IMR-90 (cell line): ENCODE results near the gene FBXL13. TPM values are rescaled to one million over a fixed set of nuclear protein-coding genes. Genes with fewer than 3 reads are reported as not detected.

Experiments
- ATAC-seq: fragments of 200-7000 bp; cut with Tn5 transposase; 2 replicates; pipeline ENCODE4 v1.9.1; 2020; ENCODE audit warnings: low read depth, mild to moderate bottlenecking, moderate library complexity
- BruUV-seq: library from RNA; stranded (reverse); fragments of 400-500 nt; replicated peaks from 2 replicates; lab custom pipeline; 2021; lab: Mats Ljungman, UMichigan
- CTCF ChIA-PET: fragments of 300-600 bp; formaldehyde crosslinking; extraction: SDS; loops from one replicate; lab custom pipeline; 2021; ENCODE audit warnings: antibody characterized with exemption; lab: Yijun Ruan, JAX
- POLR2A ChIA-PET: fragments of 300-600 bp; sonication (Branson Sonifier 250); formaldehyde crosslinking; loops from one replicate; lab custom pipeline; 2022; ENCODE audit warnings: antibody characterized with exemption; ENCODE audit not compliant: unreplicated experiment; lab: Charles Lee
- DNase-seq: peaks from one replicate; pipeline ENCODE4 v3.0.0; 2013
- H2AFZ ChIP-seq: replicated peaks from 2 replicates; pipeline ENCODE3; 2013; ENCODE audit warnings: low read length, mild to moderate bottlenecking; ENCODE audit not compliant: poor library complexity
- H2AK5ac ChIP-seq: 2 replicates; pipeline ENCODE4 v1.6.1; 2013; ENCODE audit warnings: low read depth, low read length, inconsistent platforms
- H2AK9ac ChIP-seq: replicated peaks from 2 replicates; pipeline ENCODE3; 2013; ENCODE audit warnings: mild to moderate bottlenecking, low read depth, low read length, moderate library complexity; ENCODE audit not compliant: poor library complexity
- H2BK120ac ChIP-seq: 2 replicates; pipeline ENCODE4 v1.6.1; 2013; ENCODE audit warnings: low read depth, low read length, inconsistent platforms
- H2BK15ac ChIP-seq: 3 replicates; pipeline ENCODE4 v1.6.1; 2013; ENCODE audit warnings: low read depth, low read length, inconsistent platforms
- H2BK20ac ChIP-seq: 2 replicates; pipeline ENCODE4 v1.6.1; 2013; ENCODE audit warnings: low read depth, mild to moderate bottlenecking, inconsistent platforms, low read length, moderate library complexity
- H2BK5ac ChIP-seq: 2 replicates; pipeline ENCODE4 v1.6.1; 2013; ENCODE audit warnings: mild to moderate bottlenecking, low read depth, low read length, inconsistent platforms; ENCODE audit not compliant: poor library complexity, severe bottlenecking
- H3K14ac ChIP-seq: replicated peaks from 2 replicates; pipeline ENCODE4 v1.6.1; 2013; ENCODE audit warnings: low read depth, low read length, inconsistent platforms
- H3K18ac ChIP-seq: 2 replicates; pipeline ENCODE4 v1.6.1; 2013; ENCODE audit warnings: low read depth, low read length, control low read depth
- H3K23ac ChIP-seq: 2 replicates; pipeline ENCODE4 v1.6.1; 2013; ENCODE audit warnings: low read depth, low read length, inconsistent platforms
- H3K27ac ChIP-seq: 2 replicates; pipeline ENCODE4 v1.5.1; 2013; ENCODE audit warnings: mild to moderate bottlenecking, control low read depth, low read length; ENCODE audit not compliant: insufficient read depth
- H3K27me3 ChIP-seq: 2 replicates; pipeline ENCODE4 v1.6.1; 2013; ENCODE audit warnings: low read length; ENCODE audit not compliant: control insufficient read depth, insufficient read depth
- H3K36me3 ChIP-seq: 2 replicates; pipeline ENCODE4 v1.6.1; 2013; ENCODE audit warnings: low read length, mixed read lengths; ENCODE audit not compliant: control insufficient read depth, insufficient read depth
- H3K4ac ChIP-seq: 2 replicates; pipeline ENCODE4 v1.6.1; 2013; ENCODE audit warnings: low read depth, low read length, inconsistent platforms
- H3K4me1 ChIP-seq: 2 replicates; pipeline ENCODE4 v1.6.1; 2013; ENCODE audit warnings: low read length, mixed read lengths; ENCODE audit not compliant: control insufficient read depth, insufficient read depth
- H3K4me2 ChIP-seq: 2 replicates; pipeline ENCODE4 v1.6.1; 2013; ENCODE audit warnings: low read depth, mild to moderate bottlenecking, control low read depth, low read length, moderate library complexity
- H3K4me3 ChIP-seq: 2 replicates; pipeline ENCODE4 v1.5.1; 2013; ENCODE audit warnings: low read depth, mild to moderate bottlenecking, control low read depth, low read length, moderate library complexity; ENCODE audit not compliant: insufficient read depth
- H3K56ac ChIP-seq: 2 replicates; pipeline ENCODE4 v1.6.1; 2013; ENCODE audit warnings: low read length, inconsistent platforms; ENCODE audit not compliant: insufficient read depth; ENCODE audit errors: extremely low read depth
- H3K79me1 ChIP-seq, 2 experiments: 2 replicates each; pipeline ENCODE4 v1.6.1; 2013; ENCODE audit warnings: low read length in 2 of 2, inconsistent platforms in 1 of 2, low read depth in 1 of 2
- H3K9ac ChIP-seq: 2 replicates; pipeline ENCODE4 v1.6.1; 2013; ENCODE audit warnings: low read depth, low read length, control low read depth
- H3K9me1 ChIP-seq: 2 replicates; pipeline ENCODE4 v1.6.1; 2013; ENCODE audit warnings: low read length, inconsistent platforms; ENCODE audit not compliant: insufficient read depth
- H3K9me3 ChIP-seq: 2 replicates; pipeline ENCODE4 v1.6.1; 2013; ENCODE audit warnings: low read length; ENCODE audit not compliant: control insufficient read depth, insufficient read depth
- H4K20me1 ChIP-seq: 2 replicates; pipeline ENCODE4 v1.6.1; 2013; ENCODE audit warnings: low read length, inconsistent platforms; ENCODE audit not compliant: insufficient read depth
- H4K5ac ChIP-seq: 2 replicates; pipeline ENCODE4 v1.6.1; 2013; ENCODE audit warnings: mild to moderate bottlenecking, low read depth, low read length, control low read depth
- H4K8ac ChIP-seq, 2 experiments: 2 replicates each; pipeline ENCODE4 v1.6.1; 2013; ENCODE audit warnings: low read depth in 2 of 2, low read length in 2 of 2, control low read depth in 1 of 2, inconsistent platforms in 1 of 2
- H4K91ac ChIP-seq: 2 replicates; pipeline ENCODE4 v1.6.1; 2013; ENCODE audit warnings: low read depth, low read length, inconsistent platforms; ENCODE audit not compliant: insufficient read depth
- BHLHE40 ChIP-seq: fragments of 150-350 bp; IDR thresholded peaks from 2 replicates; pipeline ENCODE4 v1.6.1; 2016; ENCODE audit warnings: mild to moderate bottlenecking, low read depth, low read length
- CHD1 ChIP-seq: IDR thresholded peaks from 2 replicates; pipeline ENCODE4 v1.6.1; 2012; ENCODE audit warnings: low read depth, low read length, improper control_type of control experiment
- MAFK ChIP-seq: IDR thresholded peaks from 2 replicates; pipeline ENCODE4 v1.6.1; 2012; ENCODE audit warnings: low read depth, low read length, improper control_type of control experiment
- MAZ ChIP-seq: IDR thresholded peaks from 2 replicates; pipeline ENCODE4 v1.6.1; 2012; ENCODE audit warnings: low read depth, mild to moderate bottlenecking, low read length, improper control_type of control experiment, moderate library complexity, borderline replicate concordance
- NFE2L2 ChIP-seq: fragments of 150-350 bp; IDR thresholded peaks from 2 replicates; pipeline ENCODE4 v1.6.1; 2016; ENCODE audit warnings: low read depth, mild to moderate bottlenecking, low read length
- POLR2A ChIP-seq: IDR thresholded peaks from 2 replicates; pipeline ENCODE4 v1.6.1; 2012; ENCODE audit warnings: mild to moderate bottlenecking, low read depth, low read length
- RCOR1 ChIP-seq: IDR thresholded peaks from 2 replicates; pipeline ENCODE4 v1.6.1; 2012; ENCODE audit warnings: mild to moderate bottlenecking, low read length, improper control_type of control experiment; ENCODE audit not compliant: insufficient replicate concordance
- WGBS, 2 experiments: methylation state at CpG; one replicate each; pipeline versions ENCODE4 v1.1.5 to v1.1.7; 2013; ENCODE audit warnings: missing lambda C conversion rate in 2 of 2; ENCODE audit not compliant: insufficient read length in 1 of 2; ENCODE audit errors: extremely low coverage in 2 of 2; 5-methylcytosine and 5-hydroxymethylcytosine counted together
- dilution Hi-C: fragments of 300-500 bp; cut with HindIII; formaldehyde crosslinking; loops from one replicate; pipeline ENCODE4 v1.14.3; 2018; ENCODE audit warnings: low sequenced_read_pairs; ENCODE audit not compliant: unreplicated experiment
- in situ Hi-C: fragments of 300-500 bp; cut with MboI; formaldehyde crosslinking; loops from 3 replicates; pipeline ENCODE4 v1.14.3; 2019; ENCODE audit warnings: low sequenced_read_pairs, inconsistent platforms, mixed read lengths
- intact Hi-C: fragments of 100-400 bp; cut with micrococcal nuclease; formaldehyde crosslinking; loops from 2 replicates; pipeline ENCODE4 v1.10.0; 2022
- polyA plus RNA-seq, 3 experiments: library from polyadenylated mRNA; depleted of rRNA; stranded (reverse); fragments of >200 nt; gene quantifications; 2 replicates each; pipeline ENCODE4 v1.2.3, GENCODE V29; 2012; ENCODE audit warnings: low replicate concordance in 1 of 3
- total RNA-seq: library from RNA; depleted of rRNA; stranded (reverse); fragments of >200 nt; gene quantifications from 2 replicates; pipeline ENCODE4 v1.2.3, GENCODE V29; 2012
- TF ChIP-seq, protein P1 (sequence below): fragments of 150-350 bp; IDR thresholded peaks from 2 replicates; pipeline ENCODE4 v1.6.1; 2017; ENCODE audit warnings: mild to moderate bottlenecking, antibody characterized with exemption, low read length, low read depth
- TF ChIP-seq, protein P2 (sequence below): conservative IDR thresholded peaks from 2 replicates; pipeline ENCODE4 v1.5.1; 2012; ENCODE audit warnings: mild to moderate bottlenecking, low read depth, low read length, improper control_type of control experiment

The FBXL13 gene
- total and polyA plus RNA-seq, 2 of the 4 experiments (the other 2 are of a cell fraction): 0.24 to 0.36 TPM

DNA sequence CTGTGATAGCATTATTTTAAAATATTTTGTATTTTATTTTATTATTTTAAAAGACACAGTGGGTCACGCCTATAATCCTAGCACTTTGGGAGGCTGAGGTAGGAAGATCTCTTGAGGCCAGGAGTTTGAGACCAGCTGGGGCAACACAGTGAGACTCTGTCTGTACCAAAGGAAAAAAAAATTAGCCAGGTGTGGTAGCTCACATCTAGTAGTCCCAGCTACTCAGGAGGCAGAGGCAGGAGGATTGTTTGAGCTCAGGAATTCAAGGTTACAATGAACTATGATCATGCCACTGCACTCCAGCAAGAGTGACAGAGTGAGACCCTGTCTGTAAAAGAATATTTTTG is 37.1 kb downstream of the FBXL13 start:
- Histone ChIP-seq H3K9me1 (0 out of 2 replicates have a peak, but pooled peaks cover 2% of the 10 kb centered on the region), H2AK5ac (no peak overlapping the region), H4K91ac (no peak overlapping the region), H3K9ac (no peak overlapping the region), H3K23ac (no peak overlapping the region), H2BK20ac (no peak overlapping the region), H3K9me3 (no peaks in the 10 kb centered on the region), H4K5ac (no peak overlapping the region), H2AK9ac (no peak overlapping the region), H2BK15ac (no peak overlapping the region), H3K14ac (no peak overlapping the region), H4K8ac (no peak overlapping the region), H3K4me3 (no peak overlapping the region), H3K18ac (no peak overlapping the region), H3K56ac (no peak overlapping the region), H2AFZ (no peak overlapping the region), H3K4ac (no peak overlapping the region), H3K27ac (no peak overlapping the region), H4K20me1 (no peaks in the 10 kb centered on the region), H3K4me1 (0 out of 2 replicates have a peak, but pooled peaks cover 2% of the 10 kb centered on the region), H2BK5ac (no peak overlapping the region), H2BK120ac (no peak overlapping the region), H3K36me3 (no peaks in the 10 kb centered on the region), H3K27me3 (no peaks in the 10 kb centered on the region), H3K4me2 (no peak overlapping the region), H3K79me1 (no peaks in the 10 kb centered on the region)
- no peak for TF ChIP-seq MAFK
- no peak for TF ChIP-seq MAZ
- TF ChIP-seq POLR2A: no peak
- no peak for TF ChIP-seq NFE2L2
- TF ChIP-seq BHLHE40: no peak
- TF ChIP-seq RCOR1: no peak
- no peak for TF ChIP-seq CHD1
- TF ChIP-seq, protein P1, sequence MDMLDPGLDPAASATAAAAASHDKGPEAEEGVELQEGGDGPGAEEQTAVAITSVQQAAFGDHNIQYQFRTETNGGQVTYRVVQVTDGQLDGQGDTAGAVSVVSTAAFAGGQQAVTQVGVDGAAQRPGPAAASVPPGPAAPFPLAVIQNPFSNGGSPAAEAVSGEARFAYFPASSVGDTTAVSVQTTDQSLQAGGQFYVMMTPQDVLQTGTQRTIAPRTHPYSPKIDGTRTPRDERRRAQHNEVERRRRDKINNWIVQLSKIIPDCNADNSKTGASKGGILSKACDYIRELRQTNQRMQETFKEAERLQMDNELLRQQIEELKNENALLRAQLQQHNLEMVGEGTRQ: no peak
- TF ChIP-seq, protein P2, sequence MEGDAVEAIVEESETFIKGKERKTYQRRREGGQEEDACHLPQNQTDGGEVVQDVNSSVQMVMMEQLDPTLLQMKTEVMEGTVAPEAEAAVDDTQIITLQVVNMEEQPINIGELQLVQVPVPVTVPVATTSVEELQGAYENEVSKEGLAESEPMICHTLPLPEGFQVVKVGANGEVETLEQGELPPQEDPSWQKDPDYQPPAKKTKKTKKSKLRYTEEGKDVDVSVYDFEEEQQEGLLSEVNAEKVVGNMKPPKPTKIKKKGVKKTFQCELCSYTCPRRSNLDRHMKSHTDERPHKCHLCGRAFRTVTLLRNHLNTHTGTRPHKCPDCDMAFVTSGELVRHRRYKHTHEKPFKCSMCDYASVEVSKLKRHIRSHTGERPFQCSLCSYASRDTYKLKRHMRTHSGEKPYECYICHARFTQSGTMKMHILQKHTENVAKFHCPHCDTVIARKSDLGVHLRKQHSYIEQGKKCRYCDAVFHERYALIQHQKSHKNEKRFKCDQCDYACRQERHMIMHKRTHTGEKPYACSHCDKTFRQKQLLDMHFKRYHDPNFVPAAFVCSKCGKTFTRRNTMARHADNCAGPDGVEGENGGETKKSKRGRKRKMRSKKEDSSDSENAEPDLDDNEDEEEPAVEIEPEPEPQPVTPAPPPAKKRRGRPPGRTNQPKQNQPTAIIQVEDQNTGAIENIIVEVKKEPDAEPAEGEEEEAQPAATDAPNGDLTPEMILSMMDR: no peak
- DNase-seq: no peak
- POLR2A ChIA-PET: no interaction called here
- in situ Hi-C loops: no loop called here
- WGBS, 2 experiments: no CpG with 5 or more reads among the region's 1 CpG
- dilution Hi-C loops: no loop called here
- no TSS peak for BruUV-seq
- ATAC-seq: no peak
- CTCF ChIA-PET: no interaction called here
- intact Hi-C loops: no loop called here
